ENCODE measurements around the gene TEX48. TPM values are rescaled to one million over a fixed set of nuclear protein-coding genes. Genes with fewer than 3 reads are reported as not detected.

The TEX48 gene
- total RNA-seq, 1 donor from 2014 or later, result not detected

DNA sequence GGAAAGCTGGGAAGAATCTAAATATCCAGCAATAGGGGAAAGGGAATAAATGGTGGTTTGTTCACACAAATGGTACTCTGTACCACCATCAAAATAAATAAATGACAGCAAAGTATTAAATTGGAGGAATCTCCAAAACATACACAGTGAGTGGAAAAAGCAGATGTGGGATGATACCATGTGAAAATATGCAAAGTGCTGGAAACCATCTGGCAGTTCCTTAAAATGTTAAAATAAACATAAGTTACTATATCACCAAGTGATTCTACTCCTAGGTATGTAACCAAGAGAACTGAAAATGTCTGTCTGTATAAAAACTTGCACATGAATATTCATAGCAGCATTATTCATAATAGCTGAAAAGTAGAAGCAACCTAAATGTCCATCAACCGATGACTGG, 41.9 kb upstream of the TEX48 start:
- no peak for ATAC-seq
- no peak for DNase-seq
- Histone ChIP-seq H3K4me1 (no peaks in the 10 kb centered on the region), H3K27me3 (ENCODE audit: low read depth) (peaks cover 5% of the 10 kb centered on the region), H3K9me3 (no peaks in the 10 kb centered on the region), H3K27ac (no peak overlapping the region), H3K4me3 (no peak overlapping the region), H3K36me3 (no peaks in the 10 kb centered on the region)
- intact Hi-C loops (cut with DNase I), result no loop called here
- no peak for TF ChIP-seq CTCF (IDR thresholded peaks at IDR 0.05)

GRCh38 chr9:114722937-114723620, 41.1 kb upstream of the TEX48 start:
- DNase-seq (no peak), ATAC-seq (no peak)
- Histone ChIP-seq H3K4me1 (no peaks in the 10 kb centered on the region), H3K27me3 (ENCODE audit: low read depth) (peaks cover 6% of the 10 kb centered on the region), H3K27ac (no peak overlapping the region), H3K36me3 (no peaks in the 10 kb centered on the region), H3K4me3 (no peak overlapping the region), H3K9me3 (no peaks in the 10 kb centered on the region)
- TF ChIP-seq CTCF (IDR thresholded peaks at IDR 0.05), result no peak
- intact Hi-C loops (cut with DNase I), result no loop called here

DNA sequence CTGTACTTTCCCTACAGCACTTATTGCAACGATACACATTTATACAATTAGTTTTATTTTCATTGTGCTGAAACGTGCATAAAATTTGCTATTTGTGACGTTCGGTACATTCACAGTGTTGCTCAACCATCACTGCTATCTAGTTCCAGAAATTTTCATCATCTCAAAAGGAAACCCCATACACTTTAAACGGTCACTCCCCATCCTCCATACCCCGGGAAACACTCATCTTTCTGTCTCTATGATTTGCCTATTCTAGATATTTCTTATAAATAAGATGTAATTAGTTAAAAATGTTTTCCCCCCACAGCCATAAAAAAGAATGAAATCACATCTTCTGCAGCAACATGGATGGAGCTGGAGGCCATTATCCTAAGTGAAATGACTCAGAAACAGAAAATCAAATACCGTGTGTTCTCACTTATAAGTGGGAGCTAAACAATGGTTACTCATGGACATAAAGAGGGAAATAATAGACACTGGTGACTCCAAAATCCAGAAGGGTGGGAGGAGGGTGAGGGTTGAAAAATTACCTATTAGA, 40.2 kb upstream of the TEX48 start:
- no peaks in the 10 kb centered on the region for H3K9me3 ChIP-seq
- H3K27ac ChIP-seq, result no peak overlapping the region
- DNase-seq (no peak), ATAC-seq (no peak)
- peaks cover 6% of the 10 kb centered on the region for H3K27me3 ChIP-seq (ENCODE audit: low read depth)
- no peaks in the 10 kb centered on the region for H3K36me3 ChIP-seq
- no peaks in the 10 kb centered on the region for H3K4me1 ChIP-seq
- no peak overlapping the region for H3K4me3 ChIP-seq
- no peak for TF ChIP-seq CTCF (IDR thresholded peaks at IDR 0.05)
- intact Hi-C loops (cut with DNase I), result no loop called here

- no peak overlapping the region for H3K4me3 ChIP-seq
- no peak for TF ChIP-seq CTCF (IDR thresholded peaks at IDR 0.05)
- no peaks in the 10 kb centered on the region for H3K4me1 ChIP-seq
- no peaks in the 10 kb centered on the region for H3K9me3 ChIP-seq
- no peak overlapping the region for H3K27ac ChIP-seq
- no peak for ATAC-seq
- DNase-seq, result no peak
- no peaks in the 10 kb centered on the region for H3K36me3 ChIP-seq
- intact Hi-C loops (cut with DNase I), result no loop called here
- H3K27me3 ChIP-seq (ENCODE audit: low read depth), result peaks cover 6% of the 10 kb centered on the region
These were observed 39.6 kb upstream of the TEX48 start for GRCh38 chr9:114721491-114722079.

- Histone ChIP-seq H3K4me1 (no peaks in the 10 kb centered on the region), H3K27me3 (ENCODE audit: low read depth) (peaks cover 6% of the 10 kb centered on the region), H3K9me3 (no peaks in the 10 kb centered on the region), H3K27ac (no peak overlapping the region), H3K4me3 (no peak overlapping the region), H3K36me3 (no peaks in the 10 kb centered on the region)
- intact Hi-C loops (cut with DNase I), result no loop called here
- ATAC-seq, result no peak
- no peak for DNase-seq
- no peak for TF ChIP-seq CTCF (IDR thresholded peaks at IDR 0.05)
These were observed 38.2 kb upstream of the TEX48 start for GRCh38 chr9:114720086-114720676.

Measured in lower lobe of right lung (tissue), 2 donors.